Urinary bladder (tissue), 4 donors: Measurements from ENCODE around the gene CPEB1. TPM values are rescaled to one million over a fixed set of nuclear protein-coding genes. Genes with fewer than 3 reads are reported as not detected.
A peak's percentile ranks its signal among the peaks of the same experiment; 100 is the strongest.
"Not testable (repeated sequence)": the region's sequence is repeated elsewhere in the genome, so short reads cannot be mapped to it uniquely, and the experiment has no call there.

Source experiments
- DNase-seq: peaks from one replicate; pipeline ENCODE4 v3.0.0-alpha.2; 2015; ENCODE audit errors: extremely low spot score
- H3K27ac ChIP-seq: one replicate; pipeline ENCODE4 v1.5.1; 2013; ENCODE audit warnings: low read depth, mild to moderate bottlenecking, moderate library complexity
- H3K36me3 ChIP-seq: one replicate; pipeline ENCODE4 v1.6.1; 2013; ENCODE audit warnings: mild to moderate bottlenecking, moderate library complexity; ENCODE audit not compliant: insufficient read depth
- H3K4me1 ChIP-seq: one replicate; pipeline ENCODE4 v1.6.1; 2013; ENCODE audit warnings: mild to moderate bottlenecking, moderate library complexity; ENCODE audit not compliant: insufficient read depth
- H3K4me3 ChIP-seq: one replicate; pipeline ENCODE4 v1.5.1; 2013; ENCODE audit warnings: low read depth, low read length
- WGBS: extraction: QIAGEN DNeasy Blood & Tissue Kit; methylation state at CpG from one replicate; pipeline ENCODE4 v1.1.7; 2013; 5-methylcytosine and 5-hydroxymethylcytosine counted together
- polyA plus RNA-seq: library from polyadenylated mRNA; stranded (reverse); fragments of 200-250 nt; gene quantifications from one replicate; pipeline ENCODE4 v1.2.3, GENCODE V29; 2013
- total RNA-seq: library from RNA; depleted of rRNA; stranded (reverse); fragments of >200 nt; gene quantifications from one replicate; pipeline ENCODE4 v1.2.3, GENCODE V29; 2014
- donor health status: healthy with polysubstance abuse.
- donor health status: healthy.

CPEB1 gene
- total and polyA plus RNA-seq, 2 donors: 4.7 to 11.0 TPM

DNA sequence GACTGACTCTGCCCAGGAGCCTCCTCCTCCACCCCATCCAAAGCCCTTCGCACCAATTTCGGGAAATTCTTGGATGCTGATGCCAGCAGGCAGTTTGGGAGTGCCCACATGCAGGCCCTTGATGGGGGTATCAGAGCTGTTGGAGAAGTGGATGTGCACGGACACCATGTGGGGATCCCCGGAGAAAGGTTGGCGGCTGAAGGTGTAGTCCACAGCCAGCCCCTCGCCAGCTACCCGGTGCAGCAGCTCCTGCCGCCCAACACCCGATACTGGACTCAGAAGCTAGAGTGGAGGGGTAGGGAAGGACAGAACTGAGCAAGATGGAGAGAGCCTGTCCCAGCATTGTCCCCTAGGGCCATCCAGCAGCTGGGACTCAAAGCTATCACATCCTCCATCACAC lies 15.5 kb upstream of the CPEB1 start:
- no peak overlapping the region for H3K27ac ChIP-seq
- no peak overlapping the region for H3K4me3 ChIP-seq
- 79% methylated on average over 9 of the region's 9 CpGs for WGBS

GRCh38 chr15:82660378-82660777 lies 13.2 kb upstream of the CPEB1 start:
- DNase-seq: no peak
- 47% methylated on average over 1 of the region's 1 CpG for WGBS

More for the DNA sequence above, 15.5 kb upstream of the CPEB1 start:
- H3K36me3 ChIP-seq: no peaks in the 10 kb centered on the region
- H3K4me1 ChIP-seq: no peaks in the 10 kb centered on the region
- no peak for DNase-seq

DNA sequence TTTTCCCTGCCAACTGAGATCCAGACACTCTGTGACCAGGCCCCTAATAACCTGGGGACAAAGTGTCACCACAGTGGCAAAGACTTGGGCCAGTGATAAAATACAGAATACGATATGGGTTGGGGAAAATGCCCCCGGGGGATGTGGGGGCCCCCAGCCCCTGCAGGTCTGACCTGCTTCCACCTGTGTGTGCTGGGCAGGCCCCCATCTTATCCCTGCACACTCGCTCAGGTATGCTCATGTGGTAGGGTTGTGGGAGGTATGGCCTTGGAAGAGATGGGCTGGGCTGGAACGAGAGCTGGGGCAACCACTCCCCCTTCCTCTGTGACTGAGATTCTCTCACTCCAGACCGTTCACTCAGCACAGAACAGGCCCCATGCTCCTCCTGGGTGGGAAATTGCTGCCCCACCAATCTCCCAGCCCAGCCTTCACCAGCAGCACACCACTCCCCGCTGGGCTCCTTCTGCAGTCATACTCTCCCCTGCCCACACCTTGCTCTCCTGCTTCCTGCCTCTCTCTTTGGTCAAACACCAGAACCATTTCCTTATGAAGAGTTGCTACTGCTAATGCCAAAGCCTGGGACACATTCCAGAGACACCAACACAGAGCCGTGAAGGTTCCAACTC lies 9.6 kb upstream of the CPEB1 start:
- no peak for DNase-seq
- Histone ChIP-seq H3K27ac (no peak overlapping the region), H3K36me3 (no peaks in the 10 kb centered on the region), H3K4me3 (no peak overlapping the region), H3K4me1 (no peaks in the 10 kb centered on the region)
- 67% methylated on average over 7 of the region's 7 CpGs for WGBS

More at GRCh38 chr15:82660378-82660777, 13.2 kb upstream of the CPEB1 start:
- H3K36me3 ChIP-seq: no peaks in the 10 kb centered on the region
- H3K4me1 ChIP-seq: no peaks in the 10 kb centered on the region
- no peak overlapping the region for H3K4me3 ChIP-seq
- H3K27ac ChIP-seq: no peak overlapping the region

DNA sequence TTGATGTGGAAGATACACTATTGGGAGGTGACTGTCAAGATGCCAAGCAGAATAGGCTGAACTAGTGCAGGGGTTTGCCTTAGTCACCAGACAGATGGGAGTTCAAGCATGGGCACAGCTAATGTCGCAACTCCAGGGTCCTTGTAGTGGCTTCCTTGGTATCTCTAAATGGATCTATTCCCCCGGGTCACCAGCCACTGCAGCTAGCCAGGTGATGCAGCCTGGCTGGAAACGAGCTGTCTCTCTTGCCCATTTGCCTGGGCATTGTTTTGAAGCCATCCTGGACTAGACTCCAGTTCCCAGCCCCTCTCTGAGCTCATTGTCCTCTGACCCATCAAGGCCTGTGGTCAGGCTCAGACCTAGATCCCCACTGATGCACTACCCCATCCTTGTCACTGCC lies 8.4 kb upstream of the CPEB1 start:
- no peak overlapping the region for H3K27ac ChIP-seq
- H3K4me1 ChIP-seq: no peaks in the 10 kb centered on the region
- DNase-seq: no peak
- WGBS: 72% methylated on average over 3 of the region's 3 CpGs
- no peaks in the 10 kb centered on the region for H3K36me3 ChIP-seq
- H3K4me3 ChIP-seq: no peak overlapping the region

DNA sequence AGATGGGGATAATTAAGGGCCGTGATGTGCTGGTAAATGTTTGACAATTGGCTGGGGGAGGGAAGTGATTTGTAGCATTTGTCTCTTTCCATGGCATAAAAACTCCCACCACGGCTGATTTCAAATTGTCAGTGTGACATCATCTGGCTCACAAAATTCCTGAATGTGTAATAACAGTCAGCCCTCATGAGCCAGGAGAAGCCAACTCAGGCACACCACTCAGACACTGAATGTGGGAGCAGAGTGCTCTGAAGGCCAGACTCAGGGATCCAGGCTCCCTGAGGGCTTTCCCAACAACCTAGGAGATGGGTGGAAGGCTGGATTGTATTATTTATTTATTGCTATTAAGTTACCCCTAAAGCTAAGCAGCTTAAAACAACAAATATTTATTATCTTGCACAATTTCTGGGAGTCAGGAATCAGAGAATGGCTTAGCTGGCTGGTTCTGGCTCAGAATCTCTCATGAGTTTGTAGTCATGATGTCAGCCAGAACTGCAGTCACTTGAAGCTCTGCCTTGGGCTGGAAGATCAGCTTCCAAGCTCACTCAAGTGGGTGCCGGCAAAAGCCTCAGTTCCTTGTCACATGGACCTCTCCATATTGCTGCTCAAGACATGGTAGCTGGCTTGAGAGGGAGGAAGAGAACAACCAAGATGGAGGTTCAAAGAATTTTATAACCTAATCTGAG lies 6.5 kb upstream of the CPEB1 start:
- H3K36me3 ChIP-seq: no peaks in the 10 kb centered on the region
- H3K4me1 ChIP-seq: no peaks in the 10 kb centered on the region
- DNase-seq: no peak
- no peak overlapping the region for H3K4me3 ChIP-seq
- 72% methylated on average over 3 of the region's 3 CpGs for WGBS
- H3K27ac ChIP-seq: no peak overlapping the region

- WGBS: 90% methylated on average over 2 of the region's 2 CpGs
- Histone ChIP-seq H3K4me3 (no peak overlapping the region), H3K4me1 (peaks cover 1% of the 10 kb centered on the region), H3K27ac (no peak overlapping the region), H3K36me3 (no peaks in the 10 kb centered on the region)
- no peak for DNase-seq
Observed at GRCh38 chr15:82651708-82652107, 4.5 kb upstream of the CPEB1 start.

GRCh38 chr15:82650046-82650670 lies 3.0 kb upstream of the CPEB1 start:
- Histone ChIP-seq H3K4me1 (peaks cover 1% of the 10 kb centered on the region), H3K4me3 (no peak overlapping the region), H3K36me3 (no peaks in the 10 kb centered on the region), H3K27ac (no peak overlapping the region)
- DNase-seq: no peak

DNA sequence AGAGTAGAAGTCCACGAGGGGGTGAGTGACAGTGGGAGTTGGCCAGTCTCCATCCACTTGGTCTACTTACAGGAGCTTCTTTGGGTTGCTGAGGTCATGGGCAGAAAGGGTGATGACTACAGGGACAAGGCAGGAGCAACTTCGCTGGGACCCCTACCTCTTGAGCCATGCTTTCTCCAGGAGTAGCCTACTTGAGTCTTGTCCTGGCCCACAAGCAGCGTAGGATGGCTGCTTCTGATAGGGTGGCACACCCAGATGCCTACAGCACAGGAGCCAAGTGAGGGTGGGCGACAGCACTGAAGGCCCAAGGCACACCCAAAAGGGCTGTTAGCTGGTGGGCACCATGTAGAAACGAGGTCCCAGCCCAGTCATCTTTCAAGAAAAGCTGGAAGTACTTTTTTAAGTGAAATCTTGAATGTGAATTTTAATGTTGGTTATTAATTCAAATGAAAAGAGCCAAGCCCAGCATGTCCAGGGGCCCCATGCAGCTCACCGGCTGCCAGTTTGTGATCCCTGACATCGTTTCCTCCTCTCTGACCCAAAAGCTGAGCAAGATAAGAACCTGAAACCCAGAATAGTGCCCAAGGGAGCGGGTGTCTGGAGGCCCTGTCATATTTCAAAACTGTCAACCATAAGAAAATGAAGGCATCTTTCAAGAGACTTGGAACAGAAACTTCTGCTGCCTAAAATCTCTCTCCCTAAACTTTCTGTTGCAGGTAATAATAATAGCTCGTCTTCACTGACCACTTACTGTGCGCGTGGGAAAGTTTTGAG lies 2.2 kb upstream of the CPEB1 start:
- no peak for DNase-seq
- Histone ChIP-seq H3K27ac (no peak overlapping the region), H3K4me1 (peaks cover 1% of the 10 kb centered on the region), H3K4me3 (no peak overlapping the region), H3K36me3 (no peaks in the 10 kb centered on the region)
- 76% methylated on average over 11 of the region's 11 CpGs for WGBS

- no peak for DNase-seq
- peak overlapping the region; percentile 67 for H3K4me3 ChIP-seq
- no peak overlapping the region for H3K27ac ChIP-seq
- H3K36me3 ChIP-seq: no peaks in the 10 kb centered on the region
- peaks cover 1% of the 10 kb centered on the region for H3K4me1 ChIP-seq
- 10% methylated on average over 41 of the region's 41 CpGs for WGBS
Observed at GRCh38 chr15:82648257-82649103, 1.3 kb upstream of the CPEB1 start.

- no peak for DNase-seq
- Histone ChIP-seq H3K4me3 (peak overlapping the region; percentile 67), H3K36me3 (no peaks in the 10 kb centered on the region), H3K4me1 (peaks cover 1% of the 10 kb centered on the region), H3K27ac (no peak overlapping the region)
- WGBS: 2% methylated on average over 49 of the region's 49 CpGs
Observed at GRCh38 chr15:82647835-82648256, 683 bp upstream of the CPEB1 start.

DNA sequence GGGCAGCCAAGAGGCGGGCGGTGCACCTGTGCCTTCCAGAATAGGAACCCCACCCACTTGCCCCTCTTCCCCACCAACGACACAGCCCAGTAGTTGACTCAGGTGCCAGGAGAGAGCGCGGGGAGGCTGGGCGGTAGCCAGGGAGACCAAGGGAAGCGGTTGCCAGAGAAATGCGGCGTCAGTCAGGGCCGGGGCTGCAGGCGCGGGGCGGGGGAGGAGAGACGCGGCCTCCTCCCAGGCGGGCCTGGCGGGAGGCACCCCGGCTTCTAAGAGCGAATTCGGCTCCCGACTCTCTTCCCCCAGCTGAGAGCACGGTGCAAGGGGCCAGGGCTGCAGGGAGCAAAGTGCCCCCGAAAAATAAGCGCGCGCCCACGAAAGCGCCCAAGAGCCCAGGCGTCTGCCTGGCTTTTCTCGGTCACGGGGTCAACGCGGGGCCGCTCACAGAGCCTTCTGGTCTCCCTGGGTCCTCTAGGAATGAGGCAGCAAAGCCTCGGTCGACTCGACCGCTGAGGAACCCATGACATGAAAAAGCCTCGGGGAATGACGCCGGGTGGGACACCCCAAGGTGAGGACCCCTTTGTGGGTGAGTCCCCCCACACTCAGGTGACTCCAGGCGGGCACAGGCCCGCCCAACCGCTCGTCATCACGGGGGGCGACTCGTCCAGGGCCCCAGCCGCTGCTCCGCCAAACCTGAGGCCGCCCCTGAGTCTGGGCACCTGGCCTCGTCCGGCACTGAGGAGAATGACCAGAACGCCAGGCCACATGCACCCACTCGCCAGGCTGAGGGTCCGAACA lies 716 bp downstream of the CPEB1 start:
- Histone ChIP-seq H3K27ac (no peak overlapping the region), H3K4me3 (peak overlapping the region; percentile 67), H3K36me3 (no peaks in the 10 kb centered on the region), H3K4me1 (peaks cover 1% of the 10 kb centered on the region)
- 17% methylated on average over 56 of the region's 56 CpGs for WGBS
- no peak for DNase-seq

GRCh38 chr15:82644967-82645852 lies 2.0 kb downstream of the CPEB1 start:
- not testable (repeated sequence) for DNase-seq, H3K27ac ChIP-seq, H3K4me1 ChIP-seq, H3K36me3 ChIP-seq, H3K4me3 ChIP-seq
- WGBS: 85% methylated on average over 34 of the region's 34 CpGs
